Mammary epithelial cell (primary cell): Measurements from ENCODE around the gene GAL3ST2.

Experiments used
- EZH2 ChIP-seq: IDR thresholded peaks from 2 replicates; pipeline ENCODE4 v1.6.1; 2012; ENCODE audit warnings: low read length, inconsistent platforms, borderline replicate concordance
- TF ChIP-seq, protein P1 (sequence below), 2 donors: IDR thresholded peaks in 1 of 2; conservative IDR thresholded peaks in 1 of 2; 2 replicates each; pipeline ENCODE4 v1.5.1; 2011 to 2012; ENCODE audit warnings: inconsistent platforms in 2 of 2, low read length in 2 of 2, mild to moderate bottlenecking in 2 of 2, control low read depth in 1 of 2, low read depth in 1 of 2; ENCODE audit not compliant: insufficient read depth in 1 of 2; ENCODE audit errors: extremely low read depth in 1 of 2

DNA sequence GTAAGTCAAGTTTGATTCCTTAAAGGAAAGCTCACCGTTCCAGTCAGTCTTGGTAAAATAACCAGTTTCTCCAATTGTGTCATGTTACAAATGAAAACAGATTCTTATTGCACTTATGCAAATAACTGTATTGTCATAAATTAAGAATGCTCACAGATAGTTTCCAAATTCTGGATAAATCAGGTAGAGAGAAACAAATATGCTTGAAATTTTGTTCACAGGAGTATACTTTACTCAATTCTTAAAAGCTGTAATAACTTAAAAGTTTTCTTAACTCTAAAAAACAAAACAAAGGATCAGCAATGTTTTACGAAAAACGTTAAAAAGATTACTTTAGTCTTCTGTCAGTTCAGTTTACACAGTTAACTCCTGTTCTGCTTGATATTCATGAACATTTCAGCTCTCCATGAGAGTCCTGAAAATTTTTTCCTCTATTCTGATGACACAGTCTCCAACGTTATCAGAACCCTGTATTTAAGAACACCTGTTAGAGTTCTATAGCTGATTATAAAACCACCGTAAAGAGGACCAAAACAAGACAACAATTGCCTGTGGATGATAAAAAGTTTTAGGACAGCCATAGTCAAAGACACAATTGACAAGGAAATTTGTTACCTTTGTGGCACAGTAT is 4.4 kb downstream of the GAL3ST2 start:
- TF ChIP-seq, protein P1, sequence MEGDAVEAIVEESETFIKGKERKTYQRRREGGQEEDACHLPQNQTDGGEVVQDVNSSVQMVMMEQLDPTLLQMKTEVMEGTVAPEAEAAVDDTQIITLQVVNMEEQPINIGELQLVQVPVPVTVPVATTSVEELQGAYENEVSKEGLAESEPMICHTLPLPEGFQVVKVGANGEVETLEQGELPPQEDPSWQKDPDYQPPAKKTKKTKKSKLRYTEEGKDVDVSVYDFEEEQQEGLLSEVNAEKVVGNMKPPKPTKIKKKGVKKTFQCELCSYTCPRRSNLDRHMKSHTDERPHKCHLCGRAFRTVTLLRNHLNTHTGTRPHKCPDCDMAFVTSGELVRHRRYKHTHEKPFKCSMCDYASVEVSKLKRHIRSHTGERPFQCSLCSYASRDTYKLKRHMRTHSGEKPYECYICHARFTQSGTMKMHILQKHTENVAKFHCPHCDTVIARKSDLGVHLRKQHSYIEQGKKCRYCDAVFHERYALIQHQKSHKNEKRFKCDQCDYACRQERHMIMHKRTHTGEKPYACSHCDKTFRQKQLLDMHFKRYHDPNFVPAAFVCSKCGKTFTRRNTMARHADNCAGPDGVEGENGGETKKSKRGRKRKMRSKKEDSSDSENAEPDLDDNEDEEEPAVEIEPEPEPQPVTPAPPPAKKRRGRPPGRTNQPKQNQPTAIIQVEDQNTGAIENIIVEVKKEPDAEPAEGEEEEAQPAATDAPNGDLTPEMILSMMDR (conservative IDR thresholded peaks at IDR 0.05 in 1 of 2, IDR thresholded peaks at IDR 0.05 in 1 of 2; ENCODE audit: extremely low read depth in 1 of 2, insufficient read depth in 1 of 2, low read depth in 1 of 2, low read length in 2 of 2), result no peak
- no peak for TF ChIP-seq EZH2
